Measurements from ENCODE around the gene HOXD9.

DNA sequence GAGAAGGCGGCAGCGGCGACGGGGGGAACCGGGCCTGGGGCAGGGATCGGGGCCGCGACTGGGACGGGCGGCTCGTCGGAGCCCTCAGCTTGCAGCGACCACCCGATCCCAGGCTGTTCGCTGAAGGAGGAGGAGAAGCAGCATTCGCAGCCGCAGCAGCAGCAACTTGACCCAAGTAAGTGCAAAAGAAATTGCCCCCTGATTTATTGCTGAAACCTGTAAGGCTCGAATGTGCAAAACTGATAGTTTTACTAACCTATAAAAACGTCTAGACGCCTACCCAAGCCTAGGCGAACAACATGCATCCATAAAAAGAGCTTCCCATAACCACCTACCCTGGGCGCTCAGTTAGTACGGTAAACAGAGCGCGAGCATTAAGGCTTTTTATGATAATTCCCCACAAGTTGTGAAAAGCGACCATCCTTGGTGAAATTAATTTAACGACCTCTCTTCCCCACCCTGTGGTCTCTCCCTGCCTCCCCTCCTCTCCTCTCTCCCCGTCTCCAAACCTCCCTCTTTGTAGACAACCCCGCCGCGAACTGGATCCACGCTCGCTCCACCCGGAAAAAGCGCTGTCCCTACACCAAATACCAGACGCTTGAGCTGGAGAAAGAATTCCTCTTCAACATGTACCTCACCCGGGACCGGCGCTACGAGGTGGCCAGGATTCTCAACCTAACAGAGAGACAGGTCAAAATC is 1.0 kb downstream of the HOXD9 start:
- TF ChIP-seq, protein P1, sequence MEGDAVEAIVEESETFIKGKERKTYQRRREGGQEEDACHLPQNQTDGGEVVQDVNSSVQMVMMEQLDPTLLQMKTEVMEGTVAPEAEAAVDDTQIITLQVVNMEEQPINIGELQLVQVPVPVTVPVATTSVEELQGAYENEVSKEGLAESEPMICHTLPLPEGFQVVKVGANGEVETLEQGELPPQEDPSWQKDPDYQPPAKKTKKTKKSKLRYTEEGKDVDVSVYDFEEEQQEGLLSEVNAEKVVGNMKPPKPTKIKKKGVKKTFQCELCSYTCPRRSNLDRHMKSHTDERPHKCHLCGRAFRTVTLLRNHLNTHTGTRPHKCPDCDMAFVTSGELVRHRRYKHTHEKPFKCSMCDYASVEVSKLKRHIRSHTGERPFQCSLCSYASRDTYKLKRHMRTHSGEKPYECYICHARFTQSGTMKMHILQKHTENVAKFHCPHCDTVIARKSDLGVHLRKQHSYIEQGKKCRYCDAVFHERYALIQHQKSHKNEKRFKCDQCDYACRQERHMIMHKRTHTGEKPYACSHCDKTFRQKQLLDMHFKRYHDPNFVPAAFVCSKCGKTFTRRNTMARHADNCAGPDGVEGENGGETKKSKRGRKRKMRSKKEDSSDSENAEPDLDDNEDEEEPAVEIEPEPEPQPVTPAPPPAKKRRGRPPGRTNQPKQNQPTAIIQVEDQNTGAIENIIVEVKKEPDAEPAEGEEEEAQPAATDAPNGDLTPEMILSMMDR (conservative IDR thresholded peaks at IDR 0.05; ENCODE audit: low read length), result no peak
- no peak for TF ChIP-seq EZH2phosphoT487 (IDR thresholded peaks at IDR 0.05; ENCODE audit: borderline replicate concordance)

Data from Loucy (cell line).